H54 (cell line): ENCODE data around the gene GABARAPL1.
"Not testable (repeated sequence)": the region's sequence is repeated elsewhere in the genome, so short reads cannot be mapped to it uniquely, and the experiment has no call there.

Source experiments
- DNase-seq: peaks from one replicate; pipeline ENCODE4 v3.0.0; 2011; ENCODE audit warnings: low spot score, mixed read lengths; ENCODE audit not compliant: insufficient read length
- FAIRE-seq: peaks from 3 replicates; lab custom pipeline; 2011; peaks lifted over from hg19 to GRCh38; lab: Jason Lieb, UNC
- POLR2A ChIP-seq: IDR thresholded peaks from 2 replicates; pipeline ENCODE4 v1.6.1; 2011; ENCODE audit warnings: low read depth, mild to moderate bottlenecking, low read length

The GABARAPL1 gene

GRCh38 chr12:10186299-10186698 is 26.4 kb upstream of the GABARAPL1 start:
- DNase-seq = no peak
- TF ChIP-seq POLR2A = no peak
- FAIRE-seq = no peak

- not testable (repeated sequence) for FAIRE-seq, DNase-seq
Measured at GRCh38 chr12:10186958-10187357, 25.7 kb upstream of the GABARAPL1 start.

- DNase-seq = no peak
- no peak for TF ChIP-seq POLR2A
- FAIRE-seq = no peak
Measured at GRCh38 chr12:10189653-10190052, 23.0 kb upstream of the GABARAPL1 start.

- TF ChIP-seq POLR2A = no peak
- FAIRE-seq (peak; percentile 84), DNase-seq (peak; percentile 30)
Measured at GRCh38 chr12:10190558-10191388, 21.9 kb upstream of the GABARAPL1 start.

- no peak for TF ChIP-seq POLR2A
- DNase-seq = no peak
- FAIRE-seq = no peak
Measured at GRCh38 chr12:10191865-10192264, 20.8 kb upstream of the GABARAPL1 start.

GRCh38 chr12:10194160-10194670 is 18.5 kb upstream of the GABARAPL1 start:
- no peak for DNase-seq
- FAIRE-seq = no peak
- TF ChIP-seq POLR2A = no peak

- TF ChIP-seq POLR2A = no peak
- no peak for FAIRE-seq
- DNase-seq = no peak
Measured at GRCh38 chr12:10196210-10196609, 16.5 kb upstream of the GABARAPL1 start.

GRCh38 chr12:10197879-10198278 is 14.8 kb upstream of the GABARAPL1 start:
- FAIRE-seq (no peak), DNase-seq (no peak)
- TF ChIP-seq POLR2A = no peak

- not testable (repeated sequence) for DNase-seq, FAIRE-seq
Measured at GRCh38 chr12:10204495-10204894, 8.2 kb upstream of the GABARAPL1 start.

- FAIRE-seq = no peak
- DNase-seq = no peak
- no peak for TF ChIP-seq POLR2A
Measured at GRCh38 chr12:10205220-10205807, 7.4 kb upstream of the GABARAPL1 start.

GRCh38 chr12:10207136-10207535 is 5.5 kb upstream of the GABARAPL1 start:
- DNase-seq (no peak), FAIRE-seq (no peak)
- TF ChIP-seq POLR2A = no peak

GRCh38 chr12:10210225-10210624 is 2.5 kb upstream of the GABARAPL1 start:
- TF ChIP-seq POLR2A = no peak
- FAIRE-seq (no peak), DNase-seq (no peak)

GRCh38 chr12:10211101-10211939 is 1.4 kb upstream of the GABARAPL1 start:
- DNase-seq = no peak
- FAIRE-seq = no peak
- TF ChIP-seq POLR2A = no peak

- FAIRE-seq (peak; percentile 95), DNase-seq (peak; percentile 83)
- no peak for TF ChIP-seq POLR2A
Measured at GRCh38 chr12:10211940-10212738, 538 bp upstream of the GABARAPL1 start.
